ENCODE results near the gene PRKAG2. TPM values are rescaled to one million over a fixed set of nuclear protein-coding genes. Genes with fewer than 3 reads are reported as not detected.

The PRKAG2 gene
- total and polyA plus RNA-seq, 2 of the 8 experiments (the other 6 are each of a cell fraction or from before 2014, with no cell fraction given): 7.5 to 18.1 TPM

GRCh38 chr7:151894111-151895007, 17.4 kb upstream of the PRKAG2 start (continued):
- TF ChIP-seq CTBP2 (IDR thresholded peaks at IDR 0.05; ENCODE audit: borderline replicate concordance, insufficient read depth, insufficient read length, low read length) (no peak), SP4 (IDR thresholded peaks at IDR 0.05; ENCODE audit: low read length) (no peak), SIRT6 (IDR thresholded peaks at IDR 0.05; ENCODE audit: low read length) (no peak), RXRA (IDR thresholded peaks at IDR 0.05; ENCODE audit: insufficient read depth, low read depth, low read length) (no peak)

All from H1 (cell line).